ENCODE results near the gene KIF27. TPM values are rescaled to one million over a fixed set of nuclear protein-coding genes. Genes with fewer than 3 reads are reported as not detected.
"Not testable (repeated sequence)": the region's sequence is repeated elsewhere in the genome, so short reads cannot be mapped to it uniquely, and the experiment has no call there.

KIF27 gene
- total RNA-seq, 1 donor from 2014 or later = 13.2 TPM

GRCh38 chr9:83885559-83886240 lies 35.5 kb downstream of the KIF27 start:
- not testable (repeated sequence) for H3K4me3 Mint-ChIP-seq; H3K9me3 Mint-ChIP-seq; DNase-seq (ENCODE audit: low spot score in 2 of 2, unreplicated experiment in 2 of 2); H3K4me1 Mint-ChIP-seq; H3K27ac Mint-ChIP-seq; H3K27me3 Mint-ChIP-seq (ENCODE audit: low read depth); H3K36me3 Mint-ChIP-seq

- not testable (repeated sequence) for H3K4me3 Mint-ChIP-seq
These were observed 39.4 kb downstream of the KIF27 start for GRCh38 chr9:83881687-83882408.

GRCh38 chr9:83875559-83875958 lies 45.7 kb downstream of the KIF27 start:
- peaks cover 15% of the 10 kb centered on the region for H3K36me3 Mint-ChIP-seq
- not testable (repeated sequence) for H3K27ac Mint-ChIP-seq; DNase-seq (ENCODE audit: low spot score in 2 of 2, unreplicated experiment in 2 of 2); H3K4me1 Mint-ChIP-seq; H3K27me3 Mint-ChIP-seq (ENCODE audit: low read depth); H3K4me3 Mint-ChIP-seq; H3K9me3 Mint-ChIP-seq

More at GRCh38 chr9:83881687-83882408, 39.4 kb downstream of the KIF27 start:
- DNase-seq (ENCODE audit: low spot score in 2 of 2, unreplicated experiment in 2 of 2); H3K4me1 Mint-ChIP-seq; H3K36me3 Mint-ChIP-seq; H3K27ac Mint-ChIP-seq; H3K27me3 Mint-ChIP-seq (ENCODE audit: low read depth); H3K9me3 Mint-ChIP-seq: not testable (repeated sequence)

- not testable (repeated sequence) for H3K27me3 Mint-ChIP-seq (ENCODE audit: low read depth); H3K4me3 Mint-ChIP-seq; H3K4me1 Mint-ChIP-seq; H3K27ac Mint-ChIP-seq; H3K9me3 Mint-ChIP-seq; DNase-seq (ENCODE audit: low spot score in 2 of 2, unreplicated experiment in 2 of 2)
- H3K36me3 Mint-ChIP-seq = peaks cover 21% of the 10 kb centered on the region
These were observed 71.3 kb downstream of the KIF27 start for GRCh38 chr9:83849895-83850294.

GRCh38 chr9:83837070-83837643 lies 84.1 kb downstream of the KIF27 start:
- not testable (repeated sequence) for H3K4me3 Mint-ChIP-seq; H3K4me1 Mint-ChIP-seq; H3K27me3 Mint-ChIP-seq (ENCODE audit: low read depth); H3K9me3 Mint-ChIP-seq; H3K36me3 Mint-ChIP-seq; DNase-seq (ENCODE audit: low spot score in 2 of 2, unreplicated experiment in 2 of 2)
- H3K27ac Mint-ChIP-seq = peak overlapping the region; percentile 39

GRCh38 chr9:83830426-83831071 lies 90.7 kb downstream of the KIF27 start:
- peaks cover 10% of the 10 kb centered on the region for H3K27me3 Mint-ChIP-seq (ENCODE audit: low read depth)

GRCh38 chr9:83824986-83825623 lies 96.1 kb downstream of the KIF27 start:
- DNase-seq (ENCODE audit: low spot score in 2 of 2, unreplicated experiment in 2 of 2); H3K36me3 Mint-ChIP-seq; H3K9me3 Mint-ChIP-seq; H3K27ac Mint-ChIP-seq; H3K4me3 Mint-ChIP-seq; H3K4me1 Mint-ChIP-seq: not testable (repeated sequence)
- peaks cover 20% of the 10 kb centered on the region for H3K27me3 Mint-ChIP-seq (ENCODE audit: low read depth)

More at GRCh38 chr9:83830426-83831071, 90.7 kb downstream of the KIF27 start:
- H3K4me3 Mint-ChIP-seq; H3K27ac Mint-ChIP-seq; H3K4me1 Mint-ChIP-seq; DNase-seq (ENCODE audit: low spot score in 2 of 2, unreplicated experiment in 2 of 2); H3K9me3 Mint-ChIP-seq; H3K36me3 Mint-ChIP-seq: not testable (repeated sequence)
- TF ChIP-seq CTCF (IDR thresholded peaks at IDR 0.05; ENCODE audit: unreplicated experiment) = peak; percentile 35

- not testable (repeated sequence) for H3K36me3 Mint-ChIP-seq; H3K9me3 Mint-ChIP-seq; H3K27me3 Mint-ChIP-seq (ENCODE audit: low read depth)
- peak; percentile 52 to 76 for DNase-seq (ENCODE audit: low spot score in 2 of 2, unreplicated experiment in 2 of 2)
- Mint-ChIP-seq H3K27ac (peak within 1 kb of the TSS; percentile 81), H3K4me1 (peaks cover 13% of the 10 kb centered on the region), H3K4me3 (peak within 1 kb of the TSS; percentile 77)
These were observed 103.6 kb downstream of the KIF27 start, which contains the start of gene GKAP1 for GRCh38 chr9:83817356-83818278. TSS of gene GKAP1 (minus strand) at chr9:83817769. CDS start at chr9:83806517, 11,252 bp downstream.

GRCh38 chr9:83817011-83817355 lies 104.2 kb downstream of the KIF27 start:
- Mint-ChIP-seq H3K4me1 (peaks cover 13% of the 10 kb centered on the region), H3K4me3 (peak overlapping the region; percentile 77)
- DNase-seq (ENCODE audit: low spot score in 2 of 2, unreplicated experiment in 2 of 2) = peak; percentile 23 to 40
- not testable (repeated sequence) for H3K9me3 Mint-ChIP-seq; H3K27me3 Mint-ChIP-seq (ENCODE audit: low read depth); H3K27ac Mint-ChIP-seq; H3K36me3 Mint-ChIP-seq

GRCh38 chr9:83815120-83815519 lies 106.1 kb downstream of the KIF27 start:
- not testable (repeated sequence) for H3K36me3 Mint-ChIP-seq; H3K27ac Mint-ChIP-seq; DNase-seq (ENCODE audit: low spot score in 2 of 2, unreplicated experiment in 2 of 2); H3K27me3 Mint-ChIP-seq (ENCODE audit: low read depth); H3K4me3 Mint-ChIP-seq; H3K9me3 Mint-ChIP-seq
- H3K4me1 Mint-ChIP-seq = peaks cover 13% of the 10 kb centered on the region

- peaks cover 13% of the 10 kb centered on the region for H3K36me3 Mint-ChIP-seq
- not testable (repeated sequence) for H3K27me3 Mint-ChIP-seq (ENCODE audit: low read depth); H3K27ac Mint-ChIP-seq; DNase-seq (ENCODE audit: low spot score in 2 of 2, unreplicated experiment in 2 of 2); H3K4me3 Mint-ChIP-seq; H3K9me3 Mint-ChIP-seq; H3K4me1 Mint-ChIP-seq
These were observed 112.0 kb downstream of the KIF27 start for GRCh38 chr9:83809213-83809612.
